MCF 10A (cell line): ENCODE results near the gene GPC5. TPM values are rescaled to one million over a fixed set of nuclear protein-coding genes. Genes with fewer than 3 reads are reported as not detected.

Source experiments
- BruUV-seq: library from RNA; stranded (reverse); fragments of 400-500 nt; replicated peaks from 2 replicates; lab custom pipeline; 2021; lab: Mats Ljungman, UMichigan
- CTCF ChIA-PET: fragments of 300-600 bp; sonication (Branson Sonifier 250); formaldehyde crosslinking; extraction: SDS; loops from one replicate; lab custom pipeline; 2021; ENCODE audit warnings: antibody characterized with exemption, inconsistent platforms; lab: Yijun Ruan, JAX
- POLR2A ChIA-PET: fragments of 300-600, 350-650 bp; sonication (Branson Sonifier 250); formaldehyde crosslinking; extraction: SDS; loops from one replicate; lab custom pipeline; 2020; ENCODE audit warnings: antibody characterized with exemption, inconsistent platforms; lab: Yijun Ruan, JAX
- DNase-seq: peaks from one replicate; pipeline ENCODE4 v3.0.0-alpha.2; 2018; ENCODE audit not compliant: unreplicated experiment
- H3K27ac Mint-ChIP-seq: one replicate; pipeline ENCODE4 v1.8.0; 2022; ENCODE audit warnings: mild to moderate bottlenecking, low read depth, mixed read lengths; ENCODE audit not compliant: unreplicated experiment
- H3K27me3 Mint-ChIP-seq: one replicate; pipeline ENCODE4 v1.8.0; 2022; ENCODE audit warnings: mixed read lengths; ENCODE audit not compliant: insufficient read depth, unreplicated experiment
- H3K36me3 Mint-ChIP-seq: one replicate; pipeline ENCODE4 v1.8.0; 2022; ENCODE audit warnings: mild to moderate bottlenecking, moderate library complexity, mixed read lengths; ENCODE audit not compliant: insufficient read depth, unreplicated experiment
- H3K4me1 Mint-ChIP-seq: one replicate; pipeline ENCODE4 v1.8.0; 2022; ENCODE audit warnings: mixed read lengths; ENCODE audit not compliant: insufficient read depth, unreplicated experiment
- H3K4me3 Mint-ChIP-seq: one replicate; pipeline ENCODE4 v1.8.0; 2022; ENCODE audit warnings: mild to moderate bottlenecking, moderate library complexity, mixed read lengths; ENCODE audit not compliant: unreplicated experiment
- H3K9me3 Mint-ChIP-seq: one replicate; pipeline ENCODE4 v1.8.0; 2022; ENCODE audit warnings: mixed read lengths; ENCODE audit not compliant: unreplicated experiment
- CTCF ChIP-seq: fragments of 200-600 bp; IDR thresholded peaks from one replicate; pipeline ENCODE4 v1.8.0; 2022; ENCODE audit warnings: antibody characterized with exemption, mild to moderate bottlenecking; ENCODE audit not compliant: unreplicated experiment
- intact Hi-C: fragments of 100-400 bp; cut with micrococcal nuclease; formaldehyde crosslinking; loops from 2 replicates; pipeline ENCODE4 v1.14.1; 2022
- total RNA-seq: library from RNA; stranded (reverse); gene quantifications from 2 replicates; pipeline ENCODE4 v1.2.3, GENCODE V29; 2022

The GPC5 gene
- total RNA-seq, 1 experiment from 2014 or later = not detected

GRCh38 chr13:92433386-92433785, 1035.0 kb downstream of the GPC5 start:
- no peak for DNase-seq
- no TSS peak for BruUV-seq
- no peaks in the 10 kb centered on the region for H3K36me3 Mint-ChIP-seq
- H3K4me1 Mint-ChIP-seq = no peaks in the 10 kb centered on the region
- intact Hi-C loops = no loop called here
- TF ChIP-seq CTCF = no peak
- POLR2A ChIA-PET = no interaction called here
- peaks cover 7% of the 10 kb centered on the region for H3K9me3 Mint-ChIP-seq
- no peaks in the 10 kb centered on the region for H3K27me3 Mint-ChIP-seq
- no peak overlapping the region for H3K27ac Mint-ChIP-seq
- no peak overlapping the region for H3K4me3 Mint-ChIP-seq
- CTCF ChIA-PET = no interaction called here

- ChIA-PET POLR2A (no interaction called here), CTCF (no interaction called here)
- Mint-ChIP-seq H3K4me3 (no peak overlapping the region), H3K4me1 (no peaks in the 10 kb centered on the region), H3K9me3 (peaks cover 7% of the 10 kb centered on the region), H3K27me3 (no peaks in the 10 kb centered on the region), H3K36me3 (no peaks in the 10 kb centered on the region), H3K27ac (no peak overlapping the region)
- BruUV-seq = no TSS peak
- TF ChIP-seq CTCF = no peak
- intact Hi-C loops = no loop called here
- DNase-seq = no peak
Measured at GRCh38 chr13:92433963-92434362, 1035.5 kb downstream of the GPC5 start.

- no peak for DNase-seq
- no TSS peak for BruUV-seq
- intact Hi-C loops = no loop called here
- no peak overlapping the region for H3K4me3 Mint-ChIP-seq
- no peaks in the 10 kb centered on the region for H3K9me3 Mint-ChIP-seq
- CTCF ChIA-PET = interaction anchor here (0.7 kb wide), 1 partner anchor 9 kb away, joined by 4 read pairs; no protein-coding TSS in a partner anchor
- POLR2A ChIA-PET = no interaction called here
- no peak for TF ChIP-seq CTCF
- no peak overlapping the region for H3K27ac Mint-ChIP-seq
- H3K36me3 Mint-ChIP-seq = no peaks in the 10 kb centered on the region
- H3K4me1 Mint-ChIP-seq = no peaks in the 10 kb centered on the region
- no peaks in the 10 kb centered on the region for H3K27me3 Mint-ChIP-seq
Measured at GRCh38 chr13:92436924-92437323, 1038.5 kb downstream of the GPC5 start.

- CTCF ChIA-PET = no interaction called here
- no peak for DNase-seq
- intact Hi-C loops = no loop called here
- H3K36me3 Mint-ChIP-seq = no peaks in the 10 kb centered on the region
- no peak overlapping the region for H3K27ac Mint-ChIP-seq
- no peak overlapping the region for H3K4me3 Mint-ChIP-seq
- no TSS peak for BruUV-seq
- H3K4me1 Mint-ChIP-seq = no peaks in the 10 kb centered on the region
- TF ChIP-seq CTCF = no peak
- H3K9me3 Mint-ChIP-seq = no peaks in the 10 kb centered on the region
- no peaks in the 10 kb centered on the region for H3K27me3 Mint-ChIP-seq
- POLR2A ChIA-PET = no interaction called here
Measured at GRCh38 chr13:92444244-92444643, 1045.8 kb downstream of the GPC5 start.
